GM15510 (cell line): ENCODE data around the gene SIN3B.

Experiments used
- POLR2A ChIP-seq: IDR thresholded peaks from 3 replicates; pipeline ENCODE4 v1.6.1; 2011; ENCODE audit warnings: borderline replicate concordance; ENCODE audit not compliant: insufficient read length; ENCODE audit errors: extremely low read depth

Gene SIN3B

DNA sequence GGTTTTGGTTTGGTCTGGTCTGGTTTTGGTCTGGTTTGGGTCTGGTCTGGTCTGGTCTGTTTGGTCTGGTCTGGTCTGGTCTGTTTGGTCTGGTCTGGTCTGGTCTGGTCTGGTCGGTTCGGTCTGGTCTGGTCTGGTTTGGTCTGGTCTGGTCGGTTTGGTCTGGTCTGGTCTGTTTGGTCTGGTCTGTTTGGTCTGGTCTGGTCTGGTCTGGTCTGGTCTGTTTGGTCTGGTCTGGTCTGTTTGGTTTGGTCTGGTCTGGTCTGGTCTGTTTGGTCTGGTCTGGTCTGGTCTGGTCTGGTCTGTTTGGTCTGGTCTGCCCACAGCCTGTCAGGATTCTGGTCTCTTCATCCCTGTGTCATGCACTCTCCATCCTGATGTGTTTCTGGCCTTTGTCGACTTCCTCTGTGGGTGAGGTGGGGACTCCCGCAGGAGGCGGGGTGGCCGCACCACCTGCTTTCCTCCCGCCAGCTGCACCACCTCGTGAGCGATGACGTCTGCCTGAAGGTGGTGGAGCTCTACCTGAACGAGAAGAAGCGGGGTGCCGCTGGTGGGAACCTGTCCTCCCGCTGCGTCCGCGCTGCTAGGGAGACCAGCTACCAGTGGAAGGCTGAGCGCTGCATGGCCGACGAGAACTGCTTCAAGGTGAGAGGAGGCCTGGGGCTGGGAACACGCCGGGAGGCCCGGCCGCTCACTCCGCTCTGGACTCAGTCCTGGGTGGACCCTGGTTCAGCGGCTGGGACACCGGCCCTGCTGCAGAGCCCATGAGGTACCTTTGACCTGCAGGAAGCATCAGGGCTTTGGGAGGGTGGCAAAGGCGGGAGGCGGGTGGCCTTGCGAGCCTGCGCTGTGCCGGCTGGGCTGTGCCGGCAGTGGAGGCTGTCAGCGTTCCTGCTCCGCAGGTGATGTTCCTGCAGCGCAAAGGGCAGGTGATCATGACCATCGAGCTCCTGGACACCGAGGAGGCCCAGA is 46.7 kb downstream of the SIN3B start:
- no peak for TF ChIP-seq POLR2A

DNA sequence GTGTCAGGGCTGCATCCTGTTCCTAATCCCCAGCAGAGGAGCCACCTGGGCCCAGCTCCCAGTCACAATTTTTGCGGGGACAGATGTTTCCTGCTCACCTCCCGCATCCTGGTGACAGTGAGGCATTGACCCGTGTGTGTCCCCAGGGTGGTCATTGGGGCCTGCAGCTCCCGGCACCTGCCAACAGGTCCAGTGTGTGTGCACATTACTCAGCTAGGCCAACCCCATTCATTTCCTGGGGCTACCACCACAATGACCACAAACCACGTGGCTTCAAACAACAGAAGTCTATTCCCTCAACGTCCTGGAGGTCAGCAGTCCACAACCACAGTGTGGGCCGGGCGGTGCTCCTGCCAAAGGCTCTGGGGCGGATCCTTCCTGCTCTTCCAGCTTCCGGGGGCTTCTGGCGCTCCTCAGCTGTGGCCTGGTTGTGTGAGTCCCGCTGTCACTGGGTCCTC is 47.7 kb downstream of the SIN3B start:
- TF ChIP-seq POLR2A, result no peak

DNA sequence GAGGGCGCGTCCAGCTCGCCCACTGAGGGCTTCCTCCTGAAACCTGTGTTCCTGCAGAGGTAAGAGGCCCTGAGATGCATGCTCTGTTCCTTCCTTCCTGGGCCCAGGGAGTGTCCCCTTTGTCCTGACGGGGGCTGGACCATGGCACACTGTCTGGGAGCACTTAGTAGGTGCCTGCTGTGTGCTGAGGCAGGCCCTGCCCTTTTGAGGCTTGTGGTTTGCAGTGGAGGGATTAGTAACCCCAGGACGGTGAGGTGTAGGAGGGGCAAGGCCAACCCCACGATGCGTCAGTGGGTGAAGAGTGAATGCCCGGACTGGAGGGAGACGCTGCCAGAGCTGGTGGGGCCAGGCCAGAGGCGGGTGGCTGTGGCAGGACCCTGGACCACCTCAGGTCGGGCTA is 48.4 kb downstream of the SIN3B start:
- no peak for TF ChIP-seq POLR2A

DNA sequence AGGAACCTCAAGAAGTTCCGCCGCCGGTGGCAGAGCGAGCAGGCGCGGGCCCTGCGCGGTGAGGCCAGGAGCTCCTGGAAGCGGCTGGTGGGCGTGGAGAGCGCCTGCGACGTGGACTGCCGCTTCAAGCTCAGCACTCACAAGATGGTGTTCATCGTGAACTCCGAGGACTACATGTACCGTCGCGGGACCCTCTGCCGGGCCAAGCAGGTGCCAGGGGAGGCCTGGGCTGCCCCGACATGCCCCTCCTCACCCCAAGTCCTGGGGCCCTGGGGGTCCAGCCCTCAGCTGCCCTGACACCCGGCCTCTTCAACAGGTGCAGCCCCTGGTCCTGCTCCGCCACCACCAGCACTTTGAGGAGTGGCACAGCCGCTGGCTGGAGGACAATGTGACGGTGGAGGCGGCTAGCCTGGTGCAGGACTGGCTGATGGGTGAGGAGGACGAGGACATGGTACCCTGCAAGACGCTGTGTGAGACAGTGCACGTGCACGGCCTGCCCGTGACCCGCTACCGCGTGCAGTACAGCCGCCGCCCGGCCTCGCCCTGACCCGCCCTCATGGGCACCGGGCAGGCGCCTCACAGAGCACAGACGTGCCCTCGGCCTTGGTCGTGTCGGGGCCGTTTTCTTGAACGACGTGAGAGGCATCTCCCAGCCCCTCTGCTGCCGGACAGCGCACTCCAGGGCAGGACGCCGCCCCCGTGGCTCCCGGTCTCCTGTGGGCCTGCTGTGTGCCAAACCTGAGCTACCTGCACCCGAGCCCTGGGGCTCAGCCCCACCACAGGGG is 49.2 kb downstream of the SIN3B start:
- TF ChIP-seq POLR2A, result no peak

DNA sequence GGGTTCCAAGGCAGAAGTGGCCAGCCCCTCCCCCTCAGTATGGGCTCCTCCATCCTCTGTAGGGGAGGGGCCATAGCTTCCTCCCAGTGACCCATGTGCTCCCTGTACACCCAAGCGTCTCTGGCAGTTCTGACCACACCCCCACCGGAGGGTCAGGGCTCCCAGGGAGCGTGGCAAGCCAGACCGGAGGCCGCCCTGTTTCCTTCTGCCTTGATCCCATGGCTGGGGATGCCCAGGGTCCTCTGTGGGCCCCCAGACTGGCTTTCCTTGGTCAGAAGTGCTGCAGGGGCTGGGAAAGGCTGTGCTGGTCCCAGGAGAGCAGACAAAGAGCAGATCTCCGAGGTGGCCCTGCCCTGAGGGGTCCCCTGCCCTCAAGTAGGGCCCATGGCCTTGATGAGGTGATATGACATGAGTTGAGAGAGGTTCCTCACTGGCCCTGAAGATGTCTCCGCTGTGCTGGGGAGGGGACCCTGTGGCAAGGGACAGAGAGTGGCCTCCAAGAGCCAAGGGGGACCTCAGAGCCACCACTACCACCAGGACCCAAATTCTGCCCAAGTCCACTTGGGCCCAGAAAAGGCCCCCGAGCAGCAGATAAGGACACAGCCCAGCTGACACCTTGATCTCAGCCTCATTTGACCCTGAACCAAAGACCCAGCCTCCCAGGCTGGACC is 51.8 kb downstream of the SIN3B start:
- no peak for TF ChIP-seq POLR2A

DNA sequence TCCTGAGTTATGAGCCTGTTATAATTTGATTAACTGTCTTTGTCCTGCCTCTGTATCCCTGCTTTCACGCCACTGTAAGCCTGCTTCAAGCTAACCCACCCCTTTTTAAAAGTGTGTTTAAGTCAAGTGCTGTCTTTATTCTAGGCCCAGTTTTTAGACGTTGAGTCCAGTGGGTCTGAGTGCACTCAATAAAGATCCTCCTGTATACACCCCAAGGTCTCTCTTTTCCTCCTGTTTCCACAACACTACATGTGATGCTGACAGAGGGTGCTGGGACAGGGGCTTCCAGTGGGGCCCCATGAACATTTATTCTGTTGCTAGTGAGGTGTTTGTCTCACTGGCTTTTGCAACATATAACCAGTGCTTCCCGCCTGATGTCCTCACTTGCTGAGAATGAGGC is 52.9 kb downstream of the SIN3B start:
- no peak for TF ChIP-seq POLR2A

DNA sequence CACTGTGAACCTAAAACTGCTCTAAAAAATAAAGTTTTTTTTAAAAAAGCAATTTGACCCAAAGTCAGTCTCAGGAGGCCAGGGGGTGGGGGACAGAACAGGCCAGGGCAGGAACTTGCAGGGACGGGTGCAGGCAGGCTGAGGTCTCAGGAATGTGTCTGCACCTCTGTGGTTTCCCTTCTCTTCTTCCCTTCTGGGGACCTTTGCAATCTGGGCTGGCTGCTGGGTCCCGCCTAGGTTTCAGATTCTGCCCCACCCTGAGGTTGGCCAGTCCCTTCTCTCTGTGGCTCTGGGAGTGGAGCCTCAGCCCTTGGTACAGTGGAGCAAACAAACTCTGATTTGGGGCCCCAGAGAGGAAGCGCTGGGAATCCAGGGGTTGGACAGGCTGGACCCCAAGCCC is 54.3 kb downstream of the SIN3B start:
- TF ChIP-seq POLR2A, result no peak

DNA sequence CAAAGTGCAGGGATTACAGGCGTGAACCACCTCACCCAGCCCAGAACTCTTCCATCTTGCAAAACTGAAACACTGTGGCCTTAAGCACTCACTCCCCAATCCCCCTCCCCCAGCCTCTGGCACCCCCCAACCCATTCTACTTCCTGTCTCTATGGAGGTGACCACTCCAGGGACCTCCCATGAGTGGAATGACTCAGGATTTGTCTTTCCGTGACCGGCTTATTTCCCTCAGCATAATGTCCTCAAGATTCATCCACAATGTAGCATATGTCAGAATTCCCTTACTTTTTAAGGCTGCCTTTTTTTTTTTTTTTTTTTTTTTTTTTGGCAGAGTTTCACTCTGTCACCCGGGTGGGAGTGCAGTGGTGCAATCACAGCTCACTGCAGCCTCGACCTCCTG is 56.0 kb downstream of the SIN3B start:
- TF ChIP-seq POLR2A, result no peak

DNA sequence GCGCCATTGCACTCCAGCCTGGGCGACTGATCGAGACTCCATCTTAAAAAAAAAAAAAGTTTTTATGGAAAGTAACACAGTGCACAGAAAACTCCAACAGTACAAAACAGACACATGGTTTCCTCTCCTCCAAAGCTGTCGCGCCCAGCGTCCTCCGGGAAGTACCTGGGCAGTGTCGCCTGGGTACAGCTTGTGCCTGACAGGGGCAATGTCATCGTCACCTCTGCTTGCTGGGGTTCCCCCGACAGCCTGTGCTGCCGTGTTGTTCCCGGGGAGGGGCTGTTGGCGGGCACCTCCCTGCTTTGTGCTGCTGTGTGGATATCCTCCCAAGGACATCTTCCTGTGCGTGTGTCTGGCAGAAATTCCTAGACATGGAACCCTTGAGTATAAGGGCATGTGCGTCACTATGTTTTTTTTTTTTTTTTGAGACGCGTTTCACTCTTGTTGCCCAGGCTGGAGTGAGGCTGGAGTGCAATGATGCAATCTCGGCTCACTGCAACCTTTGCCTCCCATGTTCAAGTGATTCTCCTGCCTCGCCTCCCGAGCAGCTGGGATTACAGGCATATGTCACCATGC is 57.2 kb downstream of the SIN3B start:
- TF ChIP-seq POLR2A, result no peak

DNA sequence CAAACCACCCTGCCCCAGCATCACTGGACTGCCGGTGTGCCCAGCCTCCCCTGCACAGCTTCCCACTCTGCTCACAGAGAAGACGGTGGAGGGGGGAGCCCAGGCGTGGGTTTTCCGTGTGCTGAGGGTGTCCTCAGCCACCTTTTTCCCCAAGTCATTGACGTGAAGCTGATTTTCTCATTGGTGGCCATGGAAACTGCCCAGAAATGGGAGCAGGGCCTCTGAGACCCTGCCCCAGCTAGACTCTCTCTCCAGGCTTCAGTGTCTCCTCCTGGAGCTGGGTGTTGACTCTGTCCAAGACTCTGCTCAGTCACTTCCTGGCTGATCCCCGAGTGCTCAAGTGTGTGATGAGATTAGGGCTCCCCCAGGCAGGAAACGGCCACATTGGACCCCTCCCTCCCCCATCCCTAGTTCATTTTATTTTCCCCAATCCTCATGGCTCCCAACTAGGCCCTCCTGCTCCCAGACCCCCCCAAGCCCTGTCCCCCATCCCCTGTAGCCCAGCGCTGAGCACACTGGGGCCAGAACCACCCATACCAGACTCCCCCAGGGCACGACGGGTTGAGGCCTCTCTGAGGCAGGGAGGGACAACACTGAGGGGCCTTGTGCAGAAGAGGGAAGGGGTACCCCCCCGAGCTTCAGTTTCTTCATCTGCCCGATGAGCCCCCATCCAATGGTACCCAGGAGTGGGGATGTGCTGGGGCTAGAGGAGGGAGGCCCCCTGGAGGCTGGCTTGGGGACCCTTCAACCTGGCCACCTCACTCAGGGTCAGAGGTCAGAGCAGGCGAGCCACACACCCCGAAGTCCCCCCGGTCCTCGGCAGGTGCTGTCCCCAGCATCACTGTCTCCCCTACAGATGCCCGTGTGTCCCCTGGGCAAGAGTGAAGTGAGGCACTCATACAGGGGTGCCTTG is 58.4 kb downstream of the SIN3B start:
- TF ChIP-seq POLR2A, result no peak

DNA sequence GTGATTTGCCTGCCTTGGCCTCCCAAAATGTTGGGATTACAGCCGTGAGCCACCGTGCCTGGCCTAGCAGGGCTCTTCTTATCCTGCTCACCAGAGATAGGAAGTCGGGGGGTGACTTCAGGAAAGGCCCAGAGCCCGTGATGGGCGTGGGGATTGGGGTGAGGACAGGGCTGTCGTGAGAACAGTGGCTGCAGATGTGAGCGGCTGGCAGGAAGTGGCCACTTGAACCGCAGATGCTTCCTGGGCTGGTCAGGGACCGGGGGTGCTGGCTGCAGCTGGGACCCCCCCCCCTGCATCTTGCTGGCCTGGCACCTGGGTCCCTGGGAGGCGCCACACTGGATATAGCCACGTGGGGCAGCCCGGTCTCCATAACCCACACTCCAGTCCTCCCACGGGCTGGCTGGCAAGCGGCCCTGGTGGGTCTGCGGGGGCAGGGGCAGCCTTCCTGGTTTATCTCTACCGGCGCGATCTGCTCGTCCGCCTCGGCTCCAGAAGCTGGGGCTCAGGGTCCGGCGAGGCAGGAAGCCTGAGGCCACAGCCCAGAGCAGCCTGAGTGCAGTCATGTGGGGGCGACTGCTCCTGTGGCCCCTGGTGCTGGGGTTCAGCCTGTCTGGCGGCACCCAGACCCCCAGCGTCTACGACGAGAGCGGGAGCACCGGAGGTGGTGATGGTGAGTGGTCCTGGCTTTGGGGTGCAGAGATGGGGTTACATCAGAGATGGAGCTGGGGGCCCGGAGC is 59.6 kb downstream of the SIN3B start, which contains the start of gene F2RL3:
TSS of gene F2RL3 (plus strand) at position 371 of the 737 bp plus-strand sequence. CDS start at position 562, 191 bp downstream.
- TF ChIP-seq POLR2A, result peak; percentile 21

DNA sequence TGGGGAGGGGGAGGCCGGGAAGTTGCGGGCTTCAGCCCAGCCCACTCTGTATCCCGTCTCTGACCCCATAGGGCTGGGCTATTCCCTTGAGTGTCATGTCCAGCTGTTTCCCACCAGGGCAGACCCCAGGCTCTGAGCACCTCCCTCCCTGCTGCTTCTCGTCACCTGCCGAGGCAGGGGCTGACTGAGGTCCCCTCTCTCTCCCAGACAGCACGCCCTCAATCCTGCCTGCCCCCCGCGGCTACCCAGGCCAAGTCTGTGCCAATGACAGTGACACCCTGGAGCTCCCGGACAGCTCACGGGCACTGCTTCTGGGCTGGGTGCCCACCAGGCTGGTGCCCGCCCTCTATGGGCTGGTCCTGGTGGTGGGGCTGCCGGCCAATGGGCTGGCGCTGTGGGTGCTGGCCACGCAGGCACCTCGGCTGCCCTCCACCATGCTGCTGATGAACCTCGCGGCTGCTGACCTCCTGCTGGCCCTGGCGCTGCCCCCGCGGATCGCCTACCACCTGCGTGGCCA is 60.2 kb downstream of the SIN3B start:
- TF ChIP-seq POLR2A, result no peak
